Neural crest cell (in vitro differentiated cells): ENCODE measurements around the gene BAIAP2. TPM values are rescaled to one million over a fixed set of nuclear protein-coding genes. Genes with fewer than 3 reads are reported as not detected.

Experiments
- DNase-seq: peaks from one replicate; pipeline ENCODE4 v3.0.0; 2021; ENCODE audit warnings: low read depth, mixed read lengths, low spot score
- H3K27ac Mint-ChIP-seq: one replicate; pipeline ENCODE4 v1.8.0; 2021; ENCODE audit warnings: mild to moderate bottlenecking, mixed read lengths; ENCODE audit not compliant: unreplicated experiment
- H3K27me3 Mint-ChIP-seq: 2 replicates; pipeline ENCODE4 v1.8.0; 2021; ENCODE audit warnings: low read depth, mild to moderate bottlenecking, mixed read lengths
- H3K36me3 Mint-ChIP-seq: 2 replicates; pipeline ENCODE4 v1.8.0; 2021; ENCODE audit warnings: low read depth, mild to moderate bottlenecking, mixed read lengths
- H3K4me1 Mint-ChIP-seq: 2 replicates; pipeline ENCODE4 v1.8.0; 2021; ENCODE audit warnings: mixed read lengths
- H3K4me3 Mint-ChIP-seq: one replicate; pipeline ENCODE4 v1.8.0; 2021; ENCODE audit warnings: mild to moderate bottlenecking, mixed read lengths
- H3K9me3 Mint-ChIP-seq: 2 replicates; pipeline ENCODE4 v1.8.0; 2021; ENCODE audit warnings: mixed read lengths
- CTCF ChIP-seq: fragments of 200-600 bp; sonication (generic); conservative IDR thresholded peaks from 2 replicates; pipeline ENCODE4 v1.5.0; 2021; ENCODE audit warnings: antibody characterized with exemption, mild to moderate bottlenecking
- total RNA-seq: library from RNA; stranded (reverse); gene quantifications from 2 replicates; pipeline ENCODE4 v1.2.1, GENCODE V29; 2021

BAIAP2 gene
- total RNA-seq, 1 donor from 2014 or later = 47.5 TPM

DNA sequence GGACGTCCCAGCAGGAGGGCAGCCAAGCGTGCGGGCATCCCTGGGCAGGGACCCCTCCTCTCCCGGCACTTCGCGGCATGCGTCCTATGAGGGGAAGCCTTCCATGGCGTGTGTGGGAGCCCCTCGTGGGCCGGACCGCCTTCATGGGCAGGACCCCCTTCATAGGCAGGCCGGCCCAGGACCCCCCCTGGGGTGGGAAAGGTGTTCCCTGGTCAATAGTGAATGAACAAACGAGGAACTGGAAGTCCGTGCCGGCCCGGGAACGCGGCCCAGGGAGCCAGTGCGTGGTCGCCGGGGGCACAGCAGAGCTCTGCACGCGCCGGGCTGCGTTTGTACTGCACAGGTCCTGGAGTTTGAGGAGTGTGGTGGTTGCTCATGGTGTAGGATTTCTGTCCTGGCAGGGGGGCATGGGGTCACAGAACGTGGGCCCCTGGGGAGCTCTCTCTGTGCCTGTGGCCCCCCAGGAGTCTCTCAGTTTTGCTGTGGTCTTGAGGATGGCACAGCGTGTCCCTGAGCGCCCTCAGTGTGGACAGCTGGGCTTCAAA lies 13.9 kb downstream of the BAIAP2 start:
- Mint-ChIP-seq H3K27ac (no peak overlapping the region), H3K27me3 (no peaks in the 10 kb centered on the region), H3K4me1 (peaks cover 33% of the 10 kb centered on the region), H3K4me3 (no peak overlapping the region), H3K36me3 (no peaks in the 10 kb centered on the region), H3K9me3 (no peaks in the 10 kb centered on the region)
- no peak for TF ChIP-seq CTCF
- DNase-seq = no peak

- TF ChIP-seq CTCF = no peak
- H3K27ac Mint-ChIP-seq = peak overlapping the region; percentile 58
- peaks cover 27% of the 10 kb centered on the region for H3K4me1 Mint-ChIP-seq
- DNase-seq = no peak
- no peaks in the 10 kb centered on the region for H3K27me3 Mint-ChIP-seq
- H3K9me3 Mint-ChIP-seq = no peaks in the 10 kb centered on the region
- H3K4me3 Mint-ChIP-seq = no peak overlapping the region
- no peaks in the 10 kb centered on the region for H3K36me3 Mint-ChIP-seq
Measured at GRCh38 chr17:81049372-81049911, 14.5 kb downstream of the BAIAP2 start.

DNA sequence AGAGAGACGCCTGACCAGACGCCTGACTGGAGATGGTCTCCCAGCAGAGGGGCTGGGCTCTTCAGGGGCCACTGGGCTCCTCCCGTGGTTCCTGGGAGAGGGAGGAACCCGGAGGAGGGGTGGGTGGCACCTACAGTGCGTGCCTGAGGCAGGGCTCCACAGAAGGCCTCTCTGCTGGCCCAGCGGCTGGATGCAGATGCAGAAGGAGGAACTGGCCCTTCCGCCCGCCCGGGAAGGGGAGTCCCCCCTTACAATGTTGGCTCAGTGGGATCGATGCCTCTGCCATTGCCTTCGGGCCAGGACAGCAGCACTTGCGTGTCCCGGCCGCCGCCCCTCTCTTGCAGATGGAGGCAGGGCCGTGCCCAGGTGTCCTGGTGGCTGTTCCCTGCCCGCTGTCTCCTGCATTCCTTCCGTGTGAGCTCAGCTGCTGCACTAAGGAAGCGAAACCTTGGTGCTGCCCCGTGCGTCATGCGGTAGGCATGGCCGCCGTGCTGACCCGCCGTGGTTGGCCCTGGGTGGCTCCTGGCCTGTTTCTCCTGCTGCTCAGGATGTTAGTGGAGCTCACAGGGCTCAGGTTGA lies 15.1 kb downstream of the BAIAP2 start:
- no peaks in the 10 kb centered on the region for H3K27me3 Mint-ChIP-seq
- no peaks in the 10 kb centered on the region for H3K9me3 Mint-ChIP-seq
- H3K27ac Mint-ChIP-seq = no peak overlapping the region
- no peak for TF ChIP-seq CTCF
- no peak overlapping the region for H3K4me3 Mint-ChIP-seq
- no peak for DNase-seq
- H3K36me3 Mint-ChIP-seq = no peaks in the 10 kb centered on the region
- H3K4me1 Mint-ChIP-seq = peaks cover 22% of the 10 kb centered on the region

DNA sequence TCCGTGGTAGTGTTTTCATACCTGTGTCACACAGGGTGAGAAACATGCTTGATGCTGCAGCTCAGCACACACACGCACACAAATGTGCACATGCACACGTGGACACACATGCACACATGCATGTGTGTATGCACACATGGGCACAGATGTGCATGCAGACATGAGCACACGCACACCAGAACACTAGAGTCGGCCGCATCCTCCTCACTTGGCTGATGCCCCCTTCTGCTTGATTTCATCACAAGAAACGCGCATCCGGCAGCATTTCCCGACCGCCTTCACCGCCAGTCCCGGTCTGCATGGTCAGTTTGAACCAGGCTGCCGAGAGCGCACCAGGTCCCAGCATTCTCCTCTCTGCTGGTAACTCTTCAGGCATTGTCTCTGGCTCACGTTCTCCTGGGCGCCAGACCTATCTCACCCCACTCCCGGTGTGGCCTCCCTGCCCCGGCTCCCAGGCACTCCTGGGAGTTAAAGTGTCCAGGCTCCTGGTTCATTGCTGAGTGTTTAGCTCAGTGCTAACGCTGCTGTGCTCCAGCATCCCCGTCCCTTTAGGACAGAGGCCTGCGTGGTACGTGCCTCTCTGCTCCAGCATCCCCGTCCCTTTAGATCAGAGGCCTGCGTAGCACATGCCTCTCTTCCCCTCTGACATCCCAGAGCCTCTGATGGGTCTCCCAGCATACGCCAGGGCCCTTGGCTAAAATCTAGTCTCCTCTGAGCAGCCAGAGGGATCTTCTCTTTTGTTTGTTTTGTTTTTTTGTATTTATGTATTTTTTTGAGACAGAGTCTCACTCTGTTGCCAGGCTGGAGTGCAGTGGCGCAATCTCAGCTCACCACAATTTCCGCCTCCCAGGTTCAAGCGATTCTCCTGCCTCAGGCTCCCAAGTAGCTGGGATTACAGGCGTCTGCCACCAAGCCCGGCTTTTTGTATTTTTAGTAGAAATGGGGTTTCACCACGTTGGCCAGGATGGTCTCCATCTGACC lies 16.0 kb downstream of the BAIAP2 start:
- Mint-ChIP-seq H3K27ac (peak overlapping the region; percentile 43), H3K4me3 (no peak overlapping the region), H3K9me3 (no peaks in the 10 kb centered on the region), H3K4me1 (peaks cover 22% of the 10 kb centered on the region), H3K27me3 (no peaks in the 10 kb centered on the region), H3K36me3 (no peaks in the 10 kb centered on the region)
- TF ChIP-seq CTCF = no peak
- no peak for DNase-seq

GRCh38 chr17:81052199-81052997 lies 17.4 kb downstream of the BAIAP2 start:
- no peak for TF ChIP-seq CTCF
- Mint-ChIP-seq H3K9me3 (no peaks in the 10 kb centered on the region), H3K27me3 (no peaks in the 10 kb centered on the region), H3K36me3 (no peaks in the 10 kb centered on the region), H3K4me1 (peaks cover 25% of the 10 kb centered on the region), H3K27ac (no peak overlapping the region), H3K4me3 (no peak overlapping the region)
- no peak for DNase-seq
